SK-N-SH (cell line): ENCODE data around the gene COPS4. TPM values are rescaled to one million over a fixed set of nuclear protein-coding genes. Genes with fewer than 3 reads are reported as not detected.
"Not testable (repeated sequence)": the region's sequence is repeated elsewhere in the genome, so short reads cannot be mapped to it uniquely, and the experiment has no call there.

Experiments
- CTCF ChIA-PET: fragments of 300-600, 350-600 bp; formaldehyde crosslinking; extraction: SDS; loops from one replicate; lab custom pipeline; 2021; lab: Yijun Ruan, JAX
- POLR2A ChIA-PET: fragments of 350-600 bp; sonication (Branson Sonifier 250); formaldehyde crosslinking; extraction: SDS; loops from one replicate; lab custom pipeline; 2020; ENCODE audit warnings: antibody characterized with exemption, inconsistent platforms; lab: Yijun Ruan, JAX
- DNase-seq: peaks from one replicate; pipeline ENCODE4 v3.0.0; 2012
- H2AFZ ChIP-seq: fragments of 200-600 bp; sonication (generic); 2 replicates; pipeline ENCODE4 v1.8.1; 2016; ENCODE audit warnings: antibody characterized with exemption, mild to moderate bottlenecking, low read depth
- H3F3A ChIP-seq: fragments of 200-600 bp; sonication (generic); replicated peaks from 2 replicates; pipeline ENCODE3; 2016; ENCODE audit warnings: antibody characterized with exemption, mild to moderate bottlenecking; ENCODE audit not compliant: insufficient read depth
- H3K27ac ChIP-seq, 2 experiments: fragments of 200-500 bp in 1 of 2; fragments of 200-600 bp in 1 of 2; sonication (Bioruptor generic) in 1 of 2; sonication (generic), shearing (Covaris generic) in 1 of 2; 2 replicates each; pipeline versions ENCODE4 v1.5.1 to v1.6.1; 2014 to 2016; ENCODE audit warnings: low read depth in 2 of 2, inconsistent platforms in 1 of 2, low read length in 1 of 2, mild to moderate bottlenecking in 1 of 2, mixed read lengths in 1 of 2
- H3K27me3 ChIP-seq: fragments of 200-600 bp; sonication (generic), shearing (Covaris generic); 2 replicates; pipeline ENCODE4 v1.6.1; 2016; ENCODE audit warnings: mixed run types; ENCODE audit not compliant: insufficient read depth
- H3K36me3 ChIP-seq, 2 experiments: fragments of 200-500 bp in 1 of 2; fragments of 200-600 bp in 1 of 2; sonication (Bioruptor generic) in 1 of 2; sonication (generic) in 1 of 2; replicated peaks in 1 of 2; 2 replicates each; pipeline versions ENCODE3 to v1.5.1; 2014 to 2016; ENCODE audit warnings: low read length in 1 of 2, mild to moderate bottlenecking in 1 of 2; ENCODE audit not compliant: insufficient read depth in 2 of 2, control insufficient read depth in 1 of 2
- H3K4me1 ChIP-seq, 2 experiments: fragments of 200-500 bp in 1 of 2; fragments of 200-600 bp in 1 of 2; sonication (Bioruptor generic) in 1 of 2; sonication (generic), shearing (Covaris generic) in 1 of 2; 2 replicates each; pipeline versions ENCODE4 v1.5.1 to v1.6.1; 2014 to 2016; ENCODE audit warnings: low read depth in 1 of 2, low read length in 1 of 2, mixed run types in 1 of 2; ENCODE audit not compliant: insufficient read depth in 2 of 2, control insufficient read depth in 1 of 2
- H3K4me2 ChIP-seq: fragments of 200-600 bp; sonication (generic), shearing (Covaris generic); 2 replicates; pipeline ENCODE4 v1.6.1; 2017; ENCODE audit warnings: mixed run types
- H3K4me3 ChIP-seq, 2 experiments: fragments of 200-500 bp in 1 of 2; fragments of 200-600 bp in 1 of 2; sonication (Bioruptor generic) in 1 of 2; sonication (generic), shearing (Covaris generic) in 1 of 2; 2 replicates each; pipeline versions ENCODE4 v1.5.1 to v1.8.1; 2014 to 2016; ENCODE audit warnings: low read depth in 2 of 2, inconsistent platforms in 1 of 2, low read length in 1 of 2, mild to moderate bottlenecking in 1 of 2, mixed read lengths in 1 of 2, moderate library complexity in 1 of 2
- H3K79me2 ChIP-seq: fragments of 200-600 bp; sonication (generic); 2 replicates; pipeline ENCODE4 v1.8.1; 2017; ENCODE audit warnings: mild to moderate bottlenecking; ENCODE audit not compliant: insufficient read depth
- H3K9ac ChIP-seq: fragments of 200-600 bp; sonication (generic); 2 replicates; pipeline ENCODE4 v1.6.1; 2017; ENCODE audit warnings: mixed run types
- H3K9me2 ChIP-seq: fragments of 200-600 bp; sonication (generic); 2 replicates; pipeline ENCODE4 v1.6.1; 2017; ENCODE audit warnings: mixed run types
- H3K9me3 ChIP-seq: fragments of 200-600 bp; sonication (generic); 2 replicates; pipeline ENCODE4 v1.6.1; 2017; ENCODE audit warnings: mixed run types, mild to moderate bottlenecking, moderate library complexity
- H4K20me1 ChIP-seq: fragments of 200-600 bp; sonication (generic); 2 replicates; pipeline ENCODE4 v1.6.1; 2017; ENCODE audit warnings: mild to moderate bottlenecking, mixed run types; ENCODE audit not compliant: insufficient read depth
- CHD2 ChIP-seq: fragments of 150-350 bp; IDR thresholded peaks from 2 replicates; pipeline ENCODE4 v1.6.1; 2018; ENCODE audit warnings: low read length; ENCODE audit not compliant: partially characterized antibody
- EZH2phosphoT487 ChIP-seq: fragments of 200-600 bp; sonication (generic); IDR thresholded peaks from 2 replicates; pipeline ENCODE4 v1.6.1; 2017; ENCODE audit warnings: low read depth, mixed run types, mild to moderate bottlenecking, antibody characterized with exemption, moderate library complexity, borderline replicate concordance
- FOSL2 ChIP-seq: IDR thresholded peaks from 2 replicates; pipeline ENCODE4 v1.4.0; 2012; ENCODE audit warnings: low read depth, mild to moderate bottlenecking, moderate library complexity, borderline replicate concordance
- FOXM1 ChIP-seq: IDR thresholded peaks from 2 replicates; pipeline ENCODE4 v1.4.0; 2012; ENCODE audit warnings: low read depth, mild to moderate bottlenecking
- GATA2 ChIP-seq: sonication (generic); formaldehyde crosslinking; IDR thresholded peaks from 2 replicates; pipeline ENCODE4 v1.5.0; 2020; ENCODE audit warnings: mild to moderate bottlenecking, missing genetic modification reagents
- JUND ChIP-seq: IDR thresholded peaks from 2 replicates; pipeline ENCODE4 v1.4.0; 2012
- MXI1 ChIP-seq: IDR thresholded peaks from 2 replicates; pipeline ENCODE4 v1.6.1; 2012; ENCODE audit warnings: mild to moderate bottlenecking, low read depth, low read length, improper control_type of control experiment
- NFIC ChIP-seq: IDR thresholded peaks from 2 replicates; pipeline ENCODE4 v1.4.0; 2012; ENCODE audit warnings: borderline replicate concordance
- NRF1 ChIP-seq: IDR thresholded peaks from 2 replicates; pipeline ENCODE4 v1.6.1; 2012; ENCODE audit warnings: low read depth, mild to moderate bottlenecking, low read length
- RXRA ChIP-seq: IDR thresholded peaks from 2 replicates; pipeline ENCODE4 v1.4.0; 2012; ENCODE audit warnings: low read depth, mild to moderate bottlenecking, borderline replicate concordance
- TCF12 ChIP-seq: IDR thresholded peaks from 2 replicates; pipeline ENCODE4 v1.4.0; 2012
- WGBS: methylation state at CpG from one replicate; pipeline ENCODE4 v1.1.6; 2017; ENCODE audit warnings: low lambda C conversion rate; 5-methylcytosine and 5-hydroxymethylcytosine counted together
- polyA plus RNA-seq, 3 experiments: library from polyadenylated mRNA; depleted of rRNA; stranded (reverse); fragments of >200 nt; gene quantifications; 2 replicates each; pipeline ENCODE4 v1.2.3, GENCODE V29; 2012
- TF ChIP-seq, protein P1 (sequence below): IDR thresholded peaks from 2 replicates; pipeline ENCODE4 v1.4.0; 2012; ENCODE audit warnings: low read depth, borderline replicate concordance
- TF ChIP-seq, protein P2 (sequence below): IDR thresholded peaks from 2 replicates; pipeline ENCODE4 v1.6.1; 2012; ENCODE audit warnings: mild to moderate bottlenecking, low read depth, low read length, moderate library complexity

COPS4 gene
- polyA plus RNA-seq, 1 of the 3 experiments (the other 2 are of a cell fraction): 33.9 TPM

DNA sequence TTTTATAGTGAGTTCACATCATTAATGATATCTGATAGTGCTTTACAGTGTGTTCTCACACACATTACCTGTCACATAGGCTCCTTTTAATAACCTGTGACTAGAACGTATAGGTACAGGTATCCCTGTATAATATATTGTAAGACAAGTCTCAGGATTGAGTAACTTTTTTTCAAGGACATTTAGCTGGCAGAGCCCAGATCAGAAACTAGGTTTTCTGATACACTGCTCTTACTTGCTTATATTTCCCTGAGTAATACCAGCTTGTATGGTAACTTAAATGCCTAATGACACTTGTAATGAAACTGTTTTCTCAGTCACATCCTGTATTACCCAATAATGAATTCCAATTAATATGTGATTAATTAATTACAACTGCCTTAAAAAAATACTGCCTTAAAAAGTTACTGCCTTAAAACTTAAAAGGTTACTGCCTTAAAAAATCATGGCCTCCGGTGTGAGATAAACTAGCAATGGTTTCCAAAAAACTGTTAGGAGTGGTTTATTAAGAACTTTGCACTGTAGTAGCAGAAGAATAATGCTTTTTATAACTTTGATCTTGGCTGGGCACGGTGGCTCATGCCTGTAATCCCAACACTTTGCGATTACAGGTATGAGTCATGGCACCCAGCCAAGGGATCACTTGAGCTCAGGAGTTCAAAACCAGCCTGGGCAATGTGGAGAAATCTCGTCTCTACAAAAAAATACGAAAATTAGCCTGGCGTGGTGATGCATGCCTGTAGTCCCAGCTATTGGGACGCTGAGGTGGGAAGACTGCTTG is 11.9 kb downstream of the COPS4 start:
- Histone ChIP-seq H3K4me3 (no peak overlapping the region), H3K27ac (no peak overlapping the region), H2AFZ (no peak overlapping the region), H3K4me1 (no peaks in the 10 kb centered on the region), H3F3A (peaks cover 19% of the 10 kb centered on the region), H3K4me2 (no peak overlapping the region), H3K79me2 (peaks cover 51% of the 10 kb centered on the region), H3K36me3 (peaks cover 14 to 16% of the 10 kb centered on the region in 2 experiments), H3K9ac (no peak overlapping the region), H3K9me3 (no peaks in the 10 kb centered on the region), H3K27me3 (no peaks in the 10 kb centered on the region), H4K20me1 (no peaks in the 10 kb centered on the region), H3K9me2 (no peaks in the 10 kb centered on the region)
- ChIA-PET CTCF (interaction anchor here (1.1 to 1.5 kb wide), 3 partner anchors 8 to 38 kb away, joined by 3 to 4 read pairs (median 3); no protein-coding TSS in a partner anchor), POLR2A (interaction anchor here (1.3 kb wide), 1 partner anchor 12 kb away, joined by 3 read pairs; the partner anchor contains the start of gene COPS4)
- no peak for DNase-seq
- TF ChIP-seq NRF1 (no peak), MXI1 (no peak), GATA2 (CRISPR knock-in tag) (no peak), JUND (no peak), FOXM1 (no peak), EZH2phosphoT487 (no peak), FOSL2 (no peak), NFIC (no peak), TCF12 (no peak), RXRA (no peak), CHD2 (no peak)
- TF ChIP-seq, protein P1, sequence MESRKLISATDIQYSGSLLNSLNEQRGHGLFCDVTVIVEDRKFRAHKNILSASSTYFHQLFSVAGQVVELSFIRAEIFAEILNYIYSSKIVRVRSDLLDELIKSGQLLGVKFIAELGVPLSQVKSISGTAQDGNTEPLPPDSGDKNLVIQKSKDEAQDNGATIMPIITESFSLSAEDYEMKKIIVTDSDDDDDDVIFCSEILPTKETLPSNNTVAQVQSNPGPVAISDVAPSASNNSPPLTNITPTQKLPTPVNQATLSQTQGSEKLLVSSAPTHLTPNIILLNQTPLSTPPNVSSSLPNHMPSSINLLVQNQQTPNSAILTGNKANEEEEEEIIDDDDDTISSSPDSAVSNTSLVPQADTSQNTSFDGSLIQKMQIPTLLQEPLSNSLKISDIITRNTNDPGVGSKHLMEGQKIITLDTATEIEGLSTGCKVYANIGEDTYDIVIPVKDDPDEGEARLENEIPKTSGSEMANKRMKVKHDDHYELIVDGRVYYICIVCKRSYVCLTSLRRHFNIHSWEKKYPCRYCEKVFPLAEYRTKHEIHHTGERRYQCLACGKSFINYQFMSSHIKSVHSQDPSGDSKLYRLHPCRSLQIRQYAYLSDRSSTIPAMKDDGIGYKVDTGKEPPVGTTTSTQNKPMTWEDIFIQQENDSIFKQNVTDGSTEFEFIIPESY: no peak
- TF ChIP-seq, protein P2, sequence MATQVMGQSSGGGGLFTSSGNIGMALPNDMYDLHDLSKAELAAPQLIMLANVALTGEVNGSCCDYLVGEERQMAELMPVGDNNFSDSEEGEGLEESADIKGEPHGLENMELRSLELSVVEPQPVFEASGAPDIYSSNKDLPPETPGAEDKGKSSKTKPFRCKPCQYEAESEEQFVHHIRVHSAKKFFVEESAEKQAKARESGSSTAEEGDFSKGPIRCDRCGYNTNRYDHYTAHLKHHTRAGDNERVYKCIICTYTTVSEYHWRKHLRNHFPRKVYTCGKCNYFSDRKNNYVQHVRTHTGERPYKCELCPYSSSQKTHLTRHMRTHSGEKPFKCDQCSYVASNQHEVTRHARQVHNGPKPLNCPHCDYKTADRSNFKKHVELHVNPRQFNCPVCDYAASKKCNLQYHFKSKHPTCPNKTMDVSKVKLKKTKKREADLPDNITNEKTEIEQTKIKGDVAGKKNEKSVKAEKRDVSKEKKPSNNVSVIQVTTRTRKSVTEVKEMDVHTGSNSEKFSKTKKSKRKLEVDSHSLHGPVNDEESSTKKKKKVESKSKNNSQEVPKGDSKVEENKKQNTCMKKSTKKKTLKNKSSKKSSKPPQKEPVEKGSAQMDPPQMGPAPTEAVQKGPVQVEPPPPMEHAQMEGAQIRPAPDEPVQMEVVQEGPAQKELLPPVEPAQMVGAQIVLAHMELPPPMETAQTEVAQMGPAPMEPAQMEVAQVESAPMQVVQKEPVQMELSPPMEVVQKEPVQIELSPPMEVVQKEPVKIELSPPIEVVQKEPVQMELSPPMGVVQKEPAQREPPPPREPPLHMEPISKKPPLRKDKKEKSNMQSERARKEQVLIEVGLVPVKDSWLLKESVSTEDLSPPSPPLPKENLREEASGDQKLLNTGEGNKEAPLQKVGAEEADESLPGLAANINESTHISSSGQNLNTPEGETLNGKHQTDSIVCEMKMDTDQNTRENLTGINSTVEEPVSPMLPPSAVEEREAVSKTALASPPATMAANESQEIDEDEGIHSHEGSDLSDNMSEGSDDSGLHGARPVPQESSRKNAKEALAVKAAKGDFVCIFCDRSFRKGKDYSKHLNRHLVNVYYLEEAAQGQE: no peak
- 91% methylated on average over 8 of the region's 8 CpGs for WGBS

DNA sequence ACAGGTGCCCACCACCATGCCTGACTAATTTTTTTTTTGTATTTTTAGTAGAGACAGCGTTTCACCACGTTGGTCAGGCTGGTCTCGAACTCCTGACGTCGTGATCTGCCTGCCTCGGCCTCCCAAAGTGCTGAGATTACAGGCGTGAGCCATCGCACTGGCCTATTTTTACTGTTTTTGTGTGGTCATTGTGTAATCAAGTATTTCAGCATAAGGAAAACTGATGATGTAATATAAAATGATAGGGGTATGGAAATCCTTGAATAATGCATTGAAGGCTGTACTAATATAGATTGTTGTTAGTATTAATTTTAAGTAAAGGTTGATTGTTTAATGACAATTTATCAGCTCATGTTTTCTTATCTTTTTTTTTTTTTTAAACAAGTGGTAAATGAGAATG is 13.8 kb downstream of the COPS4 start:
- H3K4me1 ChIP-seq, H3K4me2 ChIP-seq, H3K4me3 ChIP-seq, H3K9me2 ChIP-seq, H2AFZ ChIP-seq, H3K27me3 ChIP-seq, H4K20me1 ChIP-seq, H3K9me3 ChIP-seq, DNase-seq, H3K9ac ChIP-seq, H3K27ac ChIP-seq, POLR2A ChIA-PET: not testable (repeated sequence)
- H3K36me3 ChIP-seq: peaks cover 10 to 22% of the 10 kb centered on the region in 2 experiments
- peaks cover 11% of the 10 kb centered on the region for H3F3A ChIP-seq
- CTCF ChIA-PET: interaction anchor here (1.5 to 1.6 kb wide), 2 partner anchors 14 to 233 kb away, joined by 3 to 4 read pairs; partner anchors contain the start of gene COPS4
- 99% methylated on average over 8 of the region's 8 CpGs for WGBS
- H3K79me2 ChIP-seq: peaks cover 34% of the 10 kb centered on the region
